LHCN-M2 (cell line): Measurements from ENCODE around the gene HS3ST4. TPM values are rescaled to one million over a fixed set of nuclear protein-coding genes. Genes with fewer than 3 reads are reported as not detected.

Experiments used
- DNase-seq: peaks from one replicate; pipeline ENCODE4 v3.0.0-alpha.2; 2012; ENCODE audit warnings: low read depth
- total RNA-seq: library from RNA; depleted of rRNA; stranded (reverse); fragments of >200 nt; gene quantifications from 2 replicates; pipeline ENCODE4 v1.2.3, GENCODE V29; 2014

The HS3ST4 gene
- total RNA-seq, 1 experiment from 2014 or later = not detected

- DNase-seq = no peak
These were observed 486.5 kb downstream of the HS3ST4 start for GRCh38 chr16:26178298-26178697.

DNA sequence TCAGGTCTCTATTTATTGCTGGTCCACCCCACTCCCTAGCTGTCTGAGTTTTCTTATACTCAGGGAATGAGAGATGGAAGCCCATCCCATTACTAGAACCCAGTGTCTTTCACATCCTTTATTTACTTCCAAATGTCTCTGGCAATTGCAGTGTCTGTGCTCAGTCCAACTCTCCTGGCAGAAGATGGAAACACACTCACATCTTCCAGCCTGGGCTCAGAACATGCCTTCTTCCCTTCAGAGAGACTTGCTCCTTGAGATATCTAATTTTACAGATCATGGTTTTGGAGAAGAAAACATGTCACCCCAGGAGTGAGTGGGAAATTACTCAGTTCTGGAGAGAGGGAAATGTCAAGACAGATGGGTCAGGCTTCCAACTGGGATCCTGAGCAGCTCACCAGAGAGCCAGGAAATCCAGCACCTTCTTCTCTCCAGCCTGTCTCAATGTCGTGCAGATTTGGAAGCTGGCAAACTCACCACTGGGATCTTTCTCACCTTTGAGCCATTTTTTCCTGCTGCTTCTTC lies 494.4 kb downstream of the HS3ST4 start:
- no peak for DNase-seq
